ENCODE data around the gene POLE3. TPM values are rescaled to one million over a fixed set of nuclear protein-coding genes. Genes with fewer than 3 reads are reported as not detected.
"Not testable (repeated sequence)": the region's sequence is repeated elsewhere in the genome, so short reads cannot be mapped to it uniquely, and the experiment has no call there.

POLE3 gene
- total RNA-seq, 1 experiment from 2014 or later = 78.2 TPM

DNA sequence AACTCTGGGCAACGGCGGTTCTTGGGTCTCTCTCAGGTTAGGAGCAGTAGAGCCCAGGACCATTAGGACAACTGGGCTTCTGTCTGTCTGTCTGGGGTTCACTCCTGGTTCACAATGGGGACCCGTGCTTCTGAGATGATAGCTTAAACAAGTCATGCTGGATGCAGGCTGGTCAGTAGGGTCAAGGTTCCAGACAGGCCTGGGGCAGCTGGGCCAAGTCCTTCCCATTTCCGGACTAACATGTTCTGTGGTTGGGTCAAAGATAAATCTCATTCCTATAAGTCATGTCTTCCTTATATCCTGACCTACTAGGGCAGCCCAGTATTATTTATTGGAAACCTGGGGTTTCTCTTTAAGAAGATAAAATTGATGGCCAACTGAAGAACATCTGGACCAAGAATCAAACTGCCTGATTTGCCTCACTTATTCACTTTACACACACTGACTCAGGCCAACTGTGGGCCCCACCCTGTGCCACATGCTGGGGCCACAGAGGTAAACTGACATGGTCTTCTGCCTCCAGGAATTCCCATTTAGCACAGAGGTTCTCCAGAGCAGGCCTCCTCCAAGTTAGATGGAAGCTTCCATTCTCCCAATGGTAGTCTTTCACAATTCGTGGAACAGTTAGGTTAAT, 42.0 kb downstream of the POLE3 start:
- in situ Hi-C loops (cut with HindIII; ENCODE audit: low pct_unique_long_range_greater_than_20kb, low sequenced_read_pairs) = no loop called here
- DNase-seq (ENCODE audit: low read depth, low spot score) = no peak

DNA sequence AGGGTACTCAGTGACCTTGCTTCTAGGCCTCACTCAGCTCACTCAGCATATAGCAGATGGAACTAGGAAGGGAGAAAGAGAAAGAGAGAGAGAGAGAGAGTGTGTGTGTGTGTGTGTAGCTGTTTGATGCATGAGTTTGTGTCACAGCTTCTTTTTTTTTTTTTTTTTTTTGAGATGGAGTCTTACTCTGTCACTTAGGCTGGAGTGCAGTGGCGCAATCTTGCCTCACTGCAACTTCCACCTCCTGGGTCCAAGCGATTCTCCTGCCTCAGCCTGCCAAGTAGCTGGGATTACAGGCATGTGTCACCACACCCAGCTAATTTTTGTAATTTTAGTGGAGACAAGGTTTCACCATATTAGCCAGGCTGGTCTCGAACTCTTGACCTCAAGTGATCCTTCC, 44.8 kb downstream of the POLE3 start:
- in situ Hi-C loops (cut with HindIII; ENCODE audit: low pct_unique_long_range_greater_than_20kb, low sequenced_read_pairs); DNase-seq (ENCODE audit: low read depth, low spot score): not testable (repeated sequence)

GRCh38 chr9:113364951-113365350, 45.5 kb downstream of the POLE3 start:
- in situ Hi-C loops (cut with HindIII; ENCODE audit: low pct_unique_long_range_greater_than_20kb, low sequenced_read_pairs) = no loop called here
- no peak for DNase-seq (ENCODE audit: low read depth, low spot score)

DNA sequence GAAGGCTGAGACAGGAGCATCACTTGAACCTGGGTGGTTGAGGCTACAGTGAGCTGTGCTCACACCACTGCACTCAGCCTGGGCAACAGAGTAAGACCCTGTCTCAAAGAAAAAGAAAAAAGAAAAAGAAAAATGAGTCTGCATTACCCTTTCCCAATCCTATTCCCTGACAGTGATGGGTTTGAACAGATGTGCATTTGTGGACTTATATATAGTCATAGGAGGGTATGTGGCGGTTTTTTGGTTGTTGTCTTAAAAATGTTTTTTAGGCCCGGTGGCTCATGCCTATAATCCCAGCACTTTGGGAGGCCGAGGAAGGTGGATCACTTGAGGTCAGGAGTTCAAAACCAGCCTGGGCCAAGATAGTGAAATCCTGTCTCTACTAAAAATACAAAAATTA, 47.1 kb downstream of the POLE3 start:
- DNase-seq (ENCODE audit: low read depth, low spot score) = no peak
- in situ Hi-C loops (cut with HindIII; ENCODE audit: low pct_unique_long_range_greater_than_20kb, low sequenced_read_pairs) = no loop called here

DNA sequence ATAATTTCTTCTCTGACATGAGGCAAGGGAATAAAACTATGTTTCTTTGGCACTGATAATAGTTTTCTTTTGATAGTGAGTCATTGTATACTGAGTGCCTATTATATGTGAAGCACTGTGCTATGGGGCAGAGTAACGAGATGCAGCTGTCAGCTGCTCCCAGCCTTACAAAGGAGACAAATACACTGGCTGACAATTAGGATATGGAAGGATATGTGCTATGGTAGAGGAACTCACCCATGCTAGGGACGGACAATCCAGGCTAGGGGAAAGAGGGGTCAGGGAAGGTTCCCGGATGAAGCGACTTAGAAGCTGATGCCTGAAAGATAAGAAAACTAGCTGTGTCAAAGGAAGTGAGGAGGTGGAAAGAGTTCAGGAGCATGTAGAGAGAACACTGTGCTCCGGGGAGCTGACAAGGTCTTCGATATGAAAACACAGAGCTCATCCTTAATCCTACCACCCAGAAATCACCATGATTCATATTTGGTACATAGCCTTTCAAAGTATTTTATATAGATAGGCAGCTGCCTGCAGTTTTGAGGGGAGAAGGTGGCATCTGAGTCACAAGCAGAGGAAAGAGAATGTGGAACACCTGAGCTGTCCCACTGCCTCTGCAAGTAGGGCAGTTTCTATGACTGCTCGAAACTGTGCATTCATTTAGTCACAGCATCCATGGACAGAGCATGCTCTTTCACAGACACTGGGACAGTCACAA, 49.0 kb downstream of the POLE3 start:
- no peak for DNase-seq (ENCODE audit: low read depth, low spot score)
- in situ Hi-C loops (cut with HindIII; ENCODE audit: low pct_unique_long_range_greater_than_20kb, low sequenced_read_pairs) = no loop called here

DNA sequence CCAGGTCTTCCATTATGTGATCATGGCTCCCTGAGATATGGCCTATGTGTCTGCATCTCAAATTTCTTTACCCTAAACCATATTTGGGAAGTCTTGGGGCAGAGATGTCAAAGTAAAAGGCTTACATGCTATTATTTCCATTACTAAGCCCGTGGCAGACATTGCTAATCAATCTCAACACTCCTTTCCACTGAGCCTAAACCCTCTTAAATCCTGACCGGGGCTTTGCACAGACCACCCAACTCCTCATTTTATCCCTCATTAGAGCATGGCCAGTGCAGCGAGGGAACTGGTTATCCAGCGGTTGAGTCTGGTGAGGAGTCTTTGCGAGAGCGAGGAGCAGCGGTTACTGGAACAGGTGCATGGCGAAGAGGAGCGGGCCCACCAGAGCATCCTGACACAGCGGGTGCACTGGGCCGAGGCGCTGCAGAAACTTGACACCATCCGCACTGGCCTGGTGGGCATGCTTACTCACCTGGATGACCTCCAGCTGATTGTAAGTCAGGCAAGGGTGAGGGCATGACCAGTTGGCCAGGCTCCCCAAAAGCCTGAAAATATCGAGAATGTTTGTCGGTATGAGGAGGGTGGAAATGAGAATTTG, 50.1 kb downstream of the POLE3 start:
- no peak for DNase-seq (ENCODE audit: low read depth, low spot score)
- in situ Hi-C loops (cut with HindIII; ENCODE audit: low pct_unique_long_range_greater_than_20kb, low sequenced_read_pairs) = no loop called here

- in situ Hi-C loops (cut with HindIII; ENCODE audit: low pct_unique_long_range_greater_than_20kb, low sequenced_read_pairs) = no loop called here
- no peak for DNase-seq (ENCODE audit: low read depth, low spot score)
Observed at GRCh38 chr9:113359385-113359784, 51.1 kb downstream of the POLE3 start.

Other genes with a start within 250 kb of the POLE3 start
- gene FKBP15, start 189.4 kb downstream of the POLE3 start, total RNA-seq (2014; rRNA removed; shearing (Covaris generic)) = 34.9 and 35.1 TPM in 2 replicates
- 104 and 105 TPM in 2 replicates for gene SLC31A1, start 189.1 kb downstream of the POLE3 start, total RNA-seq (2014; rRNA removed; shearing (Covaris generic))
- gene CDC26, start 135.1 kb downstream of the POLE3 start, total RNA-seq (2014; rRNA removed; shearing (Covaris generic)) = 33.7 and 44.8 TPM in 2 replicates
- gene PRPF4, start 135.0 kb downstream of the POLE3 start, total RNA-seq (2014; rRNA removed; shearing (Covaris generic)) = 44.7 and 59.0 TPM in 2 replicates
- gene RNF183, start 107.3 kb downstream of the POLE3 start, total RNA-seq (2014; rRNA removed; shearing (Covaris generic)) = not detected in 2 replicates
- 2.2 and 2.4 TPM in 2 replicates for gene WDR31, start 70.4 kb downstream of the POLE3 start, total RNA-seq (2014; rRNA removed; shearing (Covaris generic))
- not detected in 2 replicates for gene BSPRY, start 61.1 kb downstream of the POLE3 start, total RNA-seq (2014; rRNA removed; shearing (Covaris generic))
- gene HDHD3, start 33.7 kb downstream of the POLE3 start, total RNA-seq (2014; rRNA removed; shearing (Covaris generic)) = 31.1 and 33.8 TPM in 2 replicates
- gene ALAD, start 9.4 kb downstream of the POLE3 start, total RNA-seq (2014; rRNA removed; shearing (Covaris generic)) = 17.7 and 18.5 TPM in 2 replicates
- gene C9orf43, start 72 bp upstream of the POLE3 start, total RNA-seq (2014; rRNA removed; shearing (Covaris generic)) = 1.1 and 1.4 TPM in 2 replicates
- 23.3 and 25.0 TPM in 2 replicates for gene RGS3, start 53.1 kb upstream of the POLE3 start, total RNA-seq (2014; rRNA removed; shearing (Covaris generic))

Data from SK-MEL-5 (cell line).